ENCODE results near the gene SPRED2. TPM values are rescaled to one million over a fixed set of nuclear protein-coding genes. Genes with fewer than 3 reads are reported as not detected.

SPRED2 gene
- total RNA-seq, 1 experiment from 2014 or later: 33.3 TPM

DNA sequence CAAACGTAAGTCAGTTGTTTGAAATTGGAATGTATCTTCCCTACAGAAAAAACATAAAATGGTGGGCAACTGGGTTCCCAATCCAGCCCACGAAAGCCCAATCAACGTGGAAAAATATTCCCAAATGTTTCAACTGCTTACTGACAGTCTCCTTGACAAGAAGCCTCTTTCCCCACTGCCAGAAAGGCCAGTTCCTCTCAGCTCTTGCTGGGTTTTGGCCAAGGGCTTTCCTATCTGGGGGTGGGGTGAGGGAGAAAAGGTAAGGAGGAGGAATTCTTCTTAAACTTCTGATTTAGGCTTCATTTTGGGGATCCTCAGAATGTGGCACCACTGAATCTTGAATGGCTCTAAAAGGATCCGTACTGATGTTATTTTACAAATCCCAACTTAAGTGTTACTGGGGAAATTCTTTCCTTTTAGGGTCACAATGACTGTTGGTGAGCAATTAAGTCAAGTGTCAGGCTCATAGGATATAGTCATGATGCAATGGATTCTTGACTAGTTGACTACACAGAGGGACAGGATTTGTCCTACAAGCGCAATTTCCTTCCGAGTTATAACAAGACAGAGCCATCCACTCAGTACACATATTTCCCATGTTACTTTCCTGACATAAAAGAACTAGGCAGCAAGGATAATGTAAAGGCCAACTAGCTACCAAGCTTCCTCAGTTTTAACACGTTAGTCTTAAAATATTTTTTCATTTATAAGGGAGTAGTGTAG lies 73.6 kb downstream of the SPRED2 start:
- no peaks in the 10 kb centered on the region for H3K9me3 Mint-ChIP-seq (ENCODE audit: low read depth, unreplicated experiment)
- no peak overlapping the region for H3K27ac Mint-ChIP-seq (ENCODE audit: unreplicated experiment)
- peaks cover 19% of the 10 kb centered on the region for H3K4me1 Mint-ChIP-seq (ENCODE audit: low read depth, unreplicated experiment)
- peaks cover 5% of the 10 kb centered on the region for H3K36me3 Mint-ChIP-seq (ENCODE audit: insufficient read depth, unreplicated experiment)
- BruUV-seq (replicated peaks): no TSS peak
- CTCF ChIA-PET: no interaction called here
- TF ChIP-seq, protein P1, sequence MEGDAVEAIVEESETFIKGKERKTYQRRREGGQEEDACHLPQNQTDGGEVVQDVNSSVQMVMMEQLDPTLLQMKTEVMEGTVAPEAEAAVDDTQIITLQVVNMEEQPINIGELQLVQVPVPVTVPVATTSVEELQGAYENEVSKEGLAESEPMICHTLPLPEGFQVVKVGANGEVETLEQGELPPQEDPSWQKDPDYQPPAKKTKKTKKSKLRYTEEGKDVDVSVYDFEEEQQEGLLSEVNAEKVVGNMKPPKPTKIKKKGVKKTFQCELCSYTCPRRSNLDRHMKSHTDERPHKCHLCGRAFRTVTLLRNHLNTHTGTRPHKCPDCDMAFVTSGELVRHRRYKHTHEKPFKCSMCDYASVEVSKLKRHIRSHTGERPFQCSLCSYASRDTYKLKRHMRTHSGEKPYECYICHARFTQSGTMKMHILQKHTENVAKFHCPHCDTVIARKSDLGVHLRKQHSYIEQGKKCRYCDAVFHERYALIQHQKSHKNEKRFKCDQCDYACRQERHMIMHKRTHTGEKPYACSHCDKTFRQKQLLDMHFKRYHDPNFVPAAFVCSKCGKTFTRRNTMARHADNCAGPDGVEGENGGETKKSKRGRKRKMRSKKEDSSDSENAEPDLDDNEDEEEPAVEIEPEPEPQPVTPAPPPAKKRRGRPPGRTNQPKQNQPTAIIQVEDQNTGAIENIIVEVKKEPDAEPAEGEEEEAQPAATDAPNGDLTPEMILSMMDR (IDR thresholded peaks at IDR 0.05; ENCODE audit: unreplicated experiment): no peak
- no peak overlapping the region for H3K4me3 Mint-ChIP-seq (ENCODE audit: low read depth, unreplicated experiment)
- intact Hi-C loops (cut with micrococcal nuclease; ENCODE audit: unreplicated experiment): no loop called here
- no peaks in the 10 kb centered on the region for H3K27me3 Mint-ChIP-seq (ENCODE audit: unreplicated experiment)
- DNase-seq: no peak

DNA sequence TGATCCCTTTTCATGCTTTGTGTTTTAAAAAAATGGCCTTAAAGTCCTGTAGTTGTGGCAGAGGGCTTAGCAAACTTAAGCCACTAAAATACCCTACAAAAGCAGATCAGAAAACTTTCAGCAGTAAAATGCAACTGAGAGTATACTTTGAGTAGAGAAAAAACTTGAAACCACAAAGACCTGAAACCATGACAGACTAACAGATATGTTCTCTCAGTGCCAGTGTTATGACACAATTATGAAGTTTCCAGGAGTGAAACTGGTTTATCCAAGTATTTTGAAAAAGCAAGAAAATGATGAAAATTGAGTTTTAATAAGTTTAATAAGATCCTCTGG lies 74.5 kb downstream of the SPRED2 start:
- H3K4me1 Mint-ChIP-seq (ENCODE audit: low read depth, unreplicated experiment): peaks cover 16% of the 10 kb centered on the region
- CTCF ChIA-PET: no interaction called here

DNA sequence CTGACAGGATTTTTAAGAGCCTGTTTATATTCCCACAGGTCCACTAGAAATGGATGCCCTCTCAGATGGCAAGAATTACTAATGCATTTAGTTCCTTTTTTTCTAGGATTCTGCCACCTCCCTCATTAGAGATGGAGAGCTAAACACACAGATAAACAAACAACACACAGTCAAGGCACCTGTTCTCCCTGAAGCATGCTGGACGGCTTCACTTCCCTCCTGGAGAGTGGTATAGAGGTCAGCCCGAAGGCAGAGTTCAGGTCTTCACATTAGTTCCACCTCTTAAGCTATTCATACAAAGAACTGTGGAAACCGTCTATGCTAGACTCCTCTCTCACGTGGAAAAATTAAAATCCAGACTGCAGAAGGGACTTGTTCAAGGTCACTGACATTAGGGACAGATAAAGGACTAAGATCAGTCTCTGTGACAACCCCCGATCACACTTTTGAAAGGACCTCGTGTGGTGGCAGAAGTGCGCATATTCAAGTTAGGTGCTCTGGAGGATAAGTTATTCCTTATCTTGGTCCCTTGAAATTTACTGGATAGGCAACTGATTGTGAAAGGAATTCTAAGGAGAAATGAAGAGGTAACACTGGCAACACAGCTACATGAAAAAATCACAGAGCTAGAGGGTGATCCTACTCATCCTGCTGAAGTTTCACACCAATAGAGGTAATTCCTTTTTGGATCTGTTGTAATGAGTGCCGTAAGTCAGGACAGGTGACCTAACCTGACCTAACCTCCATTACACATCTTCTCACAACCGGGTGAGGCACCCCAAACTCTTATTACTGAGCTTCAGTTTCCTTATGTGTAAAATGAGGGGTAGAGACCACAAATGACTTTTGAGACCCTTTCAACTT lies 75.1 kb downstream of the SPRED2 start:
- H3K27ac Mint-ChIP-seq (ENCODE audit: unreplicated experiment): no peak overlapping the region
- H3K4me3 Mint-ChIP-seq (ENCODE audit: low read depth, unreplicated experiment): no peak overlapping the region
- no peak for DNase-seq
- TF ChIP-seq, protein P1 (IDR thresholded peaks at IDR 0.05; ENCODE audit: unreplicated experiment): no peak
- no peaks in the 10 kb centered on the region for H3K27me3 Mint-ChIP-seq (ENCODE audit: unreplicated experiment)
- BruUV-seq (replicated peaks): no TSS peak
- peaks cover 5% of the 10 kb centered on the region for H3K36me3 Mint-ChIP-seq (ENCODE audit: insufficient read depth, unreplicated experiment)
- CTCF ChIA-PET: no interaction called here
- peaks cover 16% of the 10 kb centered on the region for H3K4me1 Mint-ChIP-seq (ENCODE audit: low read depth, unreplicated experiment)
- H3K9me3 Mint-ChIP-seq (ENCODE audit: low read depth, unreplicated experiment): no peaks in the 10 kb centered on the region
- intact Hi-C loops (cut with micrococcal nuclease; ENCODE audit: unreplicated experiment): no loop called here

More for the DNA sequence above, 74.5 kb downstream of the SPRED2 start:
- TF ChIP-seq, protein P1 (IDR thresholded peaks at IDR 0.05; ENCODE audit: unreplicated experiment): no peak
- intact Hi-C loops (cut with micrococcal nuclease; ENCODE audit: unreplicated experiment): no loop called here
- DNase-seq: no peak
- Mint-ChIP-seq H3K27ac (ENCODE audit: unreplicated experiment) (no peak overlapping the region), H3K9me3 (ENCODE audit: low read depth, unreplicated experiment) (no peaks in the 10 kb centered on the region), H3K4me3 (ENCODE audit: low read depth, unreplicated experiment) (no peak overlapping the region), H3K36me3 (ENCODE audit: insufficient read depth, unreplicated experiment) (peaks cover 5% of the 10 kb centered on the region), H3K27me3 (ENCODE audit: unreplicated experiment) (no peaks in the 10 kb centered on the region)
- no TSS peak for BruUV-seq (replicated peaks)

DNA sequence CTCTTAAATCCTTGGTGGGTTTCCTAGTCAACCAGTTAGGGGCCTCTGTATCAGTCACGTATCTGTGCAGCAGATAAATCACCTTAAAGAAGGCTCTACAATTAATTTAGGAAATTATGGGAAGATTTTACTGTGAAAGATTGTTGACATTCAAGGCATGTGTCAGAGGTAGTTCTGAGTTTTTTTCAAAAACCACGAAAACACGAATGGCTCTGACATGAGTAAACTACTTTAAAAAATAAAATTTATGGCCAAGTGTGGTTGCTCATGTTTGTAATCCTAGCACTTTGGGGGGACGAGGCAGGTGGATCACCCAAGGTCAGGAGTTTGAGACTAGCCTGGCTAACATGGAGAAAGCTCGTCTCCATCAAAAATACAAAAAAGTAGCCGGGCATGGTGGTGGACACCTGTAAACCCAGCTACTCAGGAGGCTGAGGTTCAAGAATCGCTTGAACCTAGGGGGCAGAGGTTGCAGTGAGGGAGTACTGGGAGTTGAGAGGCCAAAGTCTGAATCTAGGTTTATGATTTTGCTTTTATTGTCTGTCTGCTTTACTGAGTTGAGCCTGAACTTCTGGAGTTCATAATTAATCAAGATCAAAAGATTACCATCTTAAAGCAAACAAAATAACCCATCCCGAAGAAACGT lies 77.1 kb downstream of the SPRED2 start:
- peaks cover 5% of the 10 kb centered on the region for H3K36me3 Mint-ChIP-seq (ENCODE audit: insufficient read depth, unreplicated experiment)
- H3K27me3 Mint-ChIP-seq (ENCODE audit: unreplicated experiment): no peaks in the 10 kb centered on the region
- TF ChIP-seq, protein P1 (IDR thresholded peaks at IDR 0.05; ENCODE audit: unreplicated experiment): no peak
- BruUV-seq (replicated peaks): no TSS peak
- DNase-seq: no peak
- peaks cover 33% of the 10 kb centered on the region for H3K4me1 Mint-ChIP-seq (ENCODE audit: low read depth, unreplicated experiment)
- H3K27ac Mint-ChIP-seq (ENCODE audit: unreplicated experiment): no peak overlapping the region
- CTCF ChIA-PET: interaction anchor here (0.5 kb wide), 1 partner anchor 54 kb away, joined by 3 read pairs; no protein-coding TSS in a partner anchor
- intact Hi-C loops (cut with micrococcal nuclease; ENCODE audit: unreplicated experiment): no loop called here
- H3K9me3 Mint-ChIP-seq (ENCODE audit: low read depth, unreplicated experiment): no peaks in the 10 kb centered on the region
- H3K4me3 Mint-ChIP-seq (ENCODE audit: low read depth, unreplicated experiment): no peak overlapping the region
